Suprapubic skin (tissue), 3 donors: ENCODE results near the gene UCN3.
"Not testable (repeated sequence)": the region's sequence is repeated elsewhere in the genome, so short reads cannot be mapped to it uniquely, and the experiment has no call there.

Experiments
- CTCF ChIP-seq, 2 donors: fragments of 200-600 bp in 1 of 2; fragments of 450-650 bp in 1 of 2; sonication (generic) in 1 of 2; IDR thresholded peaks; one replicate each; pipeline ENCODE4 v1.5.1; 2016 to 2019; ENCODE audit warnings: antibody characterized with exemption in 2 of 2, mild to moderate bottlenecking in 1 of 2, moderate library complexity in 1 of 2
- POLR2A ChIP-seq, 2 donors: fragments of 450-650 bp; IDR thresholded peaks; one replicate each; pipeline ENCODE4 v1.6.1; 2017; ENCODE audit warnings: antibody characterized with exemption in 2 of 2, mild to moderate bottlenecking in 2 of 2, moderate library complexity in 2 of 2

- not testable (repeated sequence) for TF ChIP-seq POLR2A, CTCF (IDR thresholded peaks at IDR 0.05)
These were observed 46.0 kb downstream of the UCN3 start for GRCh38 chr10:5410787-5411186.
